Activated naive CD4-positive, alpha-beta T cell treated with anti-CD3 and anti-CD28 coated beads, Interleukin-2, amount 10 ng/mL, durations not matched to agents 7 days and 5 days (primary cell): ENCODE measurements around the gene APH1B.

Experiments
- CTCF ChIA-PET: fragments of 350-600 bp; sonication (Branson Sonifier 250); formaldehyde crosslinking; loops from one replicate; lab custom pipeline; 2021; ENCODE audit warnings: antibody characterized with exemption; lab: Charles Lee
- DNase-seq: peaks from one replicate; pipeline ENCODE4 v3.0.0-alpha.2; 2020
- H3K27ac Mint-ChIP-seq: one replicate; pipeline ENCODE4 v1.8.0; 2021; ENCODE audit warnings: mild to moderate bottlenecking, moderate library complexity, mixed read lengths
- H3K27me3 Mint-ChIP-seq: one replicate; pipeline ENCODE4 v1.8.0; 2021; ENCODE audit warnings: mild to moderate bottlenecking, mixed read lengths
- H3K36me3 Mint-ChIP-seq: one replicate; pipeline ENCODE4 v1.8.0; 2021; ENCODE audit warnings: mixed read lengths
- H3K4me1 Mint-ChIP-seq: one replicate; pipeline ENCODE4 v1.8.0; 2021; ENCODE audit warnings: mixed read lengths
- H3K4me3 Mint-ChIP-seq: one replicate; pipeline ENCODE4 v1.8.0; 2021; ENCODE audit warnings: mild to moderate bottlenecking, moderate library complexity, mixed read lengths
- H3K9me3 Mint-ChIP-seq: one replicate; pipeline ENCODE4 v1.8.0; 2021; ENCODE audit warnings: mixed read lengths

Gene APH1B

DNA sequence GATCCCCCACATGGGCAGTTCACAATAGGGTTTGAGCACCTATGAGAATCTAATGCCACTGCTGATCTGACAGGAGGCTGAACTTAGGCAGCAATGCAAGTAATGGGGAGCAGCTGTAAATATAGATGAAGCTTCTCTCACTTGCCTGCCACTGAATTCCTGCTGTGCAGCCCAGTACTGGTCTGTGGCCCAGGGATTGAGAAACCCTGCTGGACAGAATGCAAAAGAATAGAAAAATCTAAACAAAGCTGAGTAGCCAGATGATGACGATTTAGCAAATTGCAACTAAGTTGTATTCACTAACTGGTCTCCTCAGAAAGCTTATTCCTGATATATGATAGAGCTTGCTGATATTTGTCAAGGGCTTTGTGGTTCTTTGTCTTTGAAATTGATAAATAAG is 34.3 kb upstream of the APH1B start:
- peaks cover 3% of the 10 kb centered on the region for H3K9me3 Mint-ChIP-seq
- CTCF ChIA-PET, result interaction anchor here (1.0 to 1.1 kb wide), 2 partner anchors 47 to 54 kb away, joined by 3 read pairs; partner anchors contain the start of gene RAB8B
- H3K4me3 Mint-ChIP-seq, result no peak overlapping the region
- no peak for DNase-seq
- H3K4me1 Mint-ChIP-seq, result peaks cover 49% of the 10 kb centered on the region
- peaks cover 57% of the 10 kb centered on the region for H3K36me3 Mint-ChIP-seq
- H3K27me3 Mint-ChIP-seq, result no peaks in the 10 kb centered on the region
- H3K27ac Mint-ChIP-seq, result no peak overlapping the region

DNA sequence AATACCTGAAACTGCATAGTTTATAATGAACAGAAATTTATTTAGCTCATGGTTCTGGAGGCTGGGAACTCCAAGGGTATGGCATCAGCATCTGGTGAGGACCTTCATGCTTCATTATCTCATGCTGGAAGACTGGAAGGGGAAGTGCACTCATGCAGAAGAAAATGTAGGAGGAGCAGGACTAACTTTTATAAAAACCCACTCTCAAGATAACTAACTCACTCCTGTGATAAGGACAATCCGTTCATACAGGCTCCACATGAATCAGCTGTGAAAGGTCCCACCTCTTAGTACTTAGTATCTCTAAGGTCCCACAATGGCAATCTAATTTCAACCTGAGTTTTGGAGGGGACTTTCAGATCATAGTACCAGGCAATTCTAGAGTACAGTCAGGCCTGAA is 33.6 kb upstream of the APH1B start:
- H3K4me1 Mint-ChIP-seq, result peaks cover 44% of the 10 kb centered on the region
- peaks cover 3% of the 10 kb centered on the region for H3K9me3 Mint-ChIP-seq
- CTCF ChIA-PET, result interaction anchor here (1.1 to 1.5 kb wide), 2 partner anchors 10 to 47 kb away, joined by 3 read pairs; no protein-coding TSS in a partner anchor
- DNase-seq, result no peak
- peak overlapping the region; percentile 46 for H3K27ac Mint-ChIP-seq
- peaks cover 58% of the 10 kb centered on the region for H3K36me3 Mint-ChIP-seq
- H3K4me3 Mint-ChIP-seq, result no peak overlapping the region
- H3K27me3 Mint-ChIP-seq, result no peaks in the 10 kb centered on the region

DNA sequence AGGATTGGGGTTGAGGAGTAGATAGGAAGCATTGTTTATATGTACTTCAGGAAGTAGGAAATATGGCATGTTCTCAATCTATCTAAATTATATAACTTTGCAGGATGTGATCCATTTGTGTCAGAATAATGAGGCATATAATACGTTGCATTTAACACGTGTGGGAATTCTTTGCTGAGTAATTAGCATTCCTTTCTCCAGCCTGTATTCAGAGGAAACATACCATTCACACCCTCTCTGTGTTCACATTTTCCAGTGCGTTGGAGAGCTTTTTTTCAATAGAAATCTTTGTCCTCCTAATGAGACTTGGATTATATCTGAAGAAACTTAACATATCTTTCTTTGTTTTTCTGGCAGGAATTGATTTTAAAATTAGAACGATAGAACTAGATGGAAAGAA is 33.0 kb upstream of the APH1B start:
- H3K27ac Mint-ChIP-seq, result peak overlapping the region; percentile 77
- peaks cover 3% of the 10 kb centered on the region for H3K9me3 Mint-ChIP-seq
- no peak overlapping the region for H3K4me3 Mint-ChIP-seq
- no peak for DNase-seq
- CTCF ChIA-PET, result interaction anchor here (1.5 kb wide), 1 partner anchor 10 kb away, joined by 3 read pairs; no protein-coding TSS in a partner anchor
- H3K27me3 Mint-ChIP-seq, result no peaks in the 10 kb centered on the region
- peaks cover 62% of the 10 kb centered on the region for H3K36me3 Mint-ChIP-seq
- H3K4me1 Mint-ChIP-seq, result peaks cover 40% of the 10 kb centered on the region

DNA sequence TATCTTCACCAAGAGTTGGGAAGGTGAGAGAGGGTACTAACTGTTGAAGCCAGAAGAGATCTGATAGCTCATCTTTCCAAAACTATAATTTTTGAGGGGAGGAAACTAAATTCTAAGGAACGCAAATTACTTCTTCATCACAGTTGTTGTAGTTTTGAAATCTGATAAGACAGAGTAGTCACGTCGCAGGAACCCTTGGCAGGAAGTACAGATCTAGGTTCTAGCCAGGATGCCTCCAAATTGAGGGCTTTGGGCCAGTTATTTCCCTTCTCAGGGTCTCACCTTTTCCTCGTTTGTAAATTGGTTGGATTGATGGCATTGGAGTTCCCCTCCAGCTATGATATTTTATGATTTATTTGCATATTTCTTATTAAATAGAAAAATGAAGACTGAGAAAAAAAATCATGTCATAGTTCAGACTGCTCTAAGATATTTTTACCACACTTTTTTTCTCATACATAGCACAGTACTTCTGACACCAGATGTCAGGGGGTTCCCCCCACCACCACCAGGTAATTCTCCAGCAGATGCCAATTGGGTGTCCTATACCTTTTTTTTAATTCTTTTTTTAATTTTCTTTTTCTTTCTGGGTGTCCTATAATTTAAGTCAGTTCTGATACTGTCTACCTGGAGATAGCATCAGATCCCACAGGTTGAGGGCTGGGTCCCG is 32.3 kb upstream of the APH1B start:
- H3K9me3 Mint-ChIP-seq, result peaks cover 3% of the 10 kb centered on the region
- CTCF ChIA-PET, result interaction anchor here (1.5 kb wide), 1 partner anchor 11 kb away, joined by 3 read pairs; no protein-coding TSS in a partner anchor
- peaks cover 35% of the 10 kb centered on the region for H3K4me1 Mint-ChIP-seq
- H3K36me3 Mint-ChIP-seq, result peaks cover 61% of the 10 kb centered on the region
- DNase-seq, result peak; percentile 26
- H3K27me3 Mint-ChIP-seq, result no peaks in the 10 kb centered on the region
- peak overlapping the region; percentile 77 for H3K27ac Mint-ChIP-seq
- H3K4me3 Mint-ChIP-seq, result no peak overlapping the region

DNA sequence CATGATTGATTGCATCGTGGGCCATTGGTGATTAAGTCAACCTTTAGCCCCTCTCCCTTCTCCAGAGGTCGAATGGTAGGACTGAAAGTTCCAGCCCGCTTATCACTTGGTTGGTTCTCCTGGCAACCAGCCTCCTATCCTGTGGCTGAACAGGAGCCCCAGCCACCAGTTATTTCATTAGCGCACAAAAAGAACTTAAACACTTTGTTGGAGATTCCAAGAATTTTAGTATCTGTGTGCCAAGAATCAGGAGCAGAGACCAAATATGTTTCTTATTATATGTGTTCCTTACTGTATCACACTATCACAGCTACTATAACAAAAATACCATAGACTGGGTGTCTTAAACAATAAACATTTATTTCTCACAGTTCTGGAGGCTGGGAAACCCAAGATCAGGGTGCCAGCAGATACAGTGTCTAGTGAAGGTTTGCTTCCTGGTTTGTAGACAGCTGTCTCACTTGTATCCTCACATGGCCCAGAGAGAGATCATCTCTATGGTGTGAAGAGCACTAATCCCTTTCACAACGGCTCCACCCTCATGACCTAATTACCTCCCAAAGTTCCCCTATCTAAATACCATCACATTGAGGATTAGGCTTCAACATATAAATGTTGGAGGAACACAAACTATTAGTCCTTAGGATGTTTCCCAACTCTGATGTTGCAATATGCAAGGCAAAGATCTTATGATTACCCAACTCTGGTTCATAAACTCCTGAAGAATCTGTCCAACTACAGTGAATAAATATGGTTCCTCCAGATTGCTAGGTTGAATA is 30.5 kb upstream of the APH1B start:
- Mint-ChIP-seq H3K36me3 (peaks cover 73% of the 10 kb centered on the region), H3K9me3 (peaks cover 3% of the 10 kb centered on the region), H3K4me1 (peaks cover 33% of the 10 kb centered on the region), H3K27me3 (no peaks in the 10 kb centered on the region), H3K4me3 (no peak overlapping the region), H3K27ac (peak overlapping the region; percentile 11)
- DNase-seq, result no peak
- CTCF ChIA-PET, result interaction anchor here (1.2 kb wide), 1 partner anchor 15 kb away, joined by 3 read pairs; no protein-coding TSS in a partner anchor

DNA sequence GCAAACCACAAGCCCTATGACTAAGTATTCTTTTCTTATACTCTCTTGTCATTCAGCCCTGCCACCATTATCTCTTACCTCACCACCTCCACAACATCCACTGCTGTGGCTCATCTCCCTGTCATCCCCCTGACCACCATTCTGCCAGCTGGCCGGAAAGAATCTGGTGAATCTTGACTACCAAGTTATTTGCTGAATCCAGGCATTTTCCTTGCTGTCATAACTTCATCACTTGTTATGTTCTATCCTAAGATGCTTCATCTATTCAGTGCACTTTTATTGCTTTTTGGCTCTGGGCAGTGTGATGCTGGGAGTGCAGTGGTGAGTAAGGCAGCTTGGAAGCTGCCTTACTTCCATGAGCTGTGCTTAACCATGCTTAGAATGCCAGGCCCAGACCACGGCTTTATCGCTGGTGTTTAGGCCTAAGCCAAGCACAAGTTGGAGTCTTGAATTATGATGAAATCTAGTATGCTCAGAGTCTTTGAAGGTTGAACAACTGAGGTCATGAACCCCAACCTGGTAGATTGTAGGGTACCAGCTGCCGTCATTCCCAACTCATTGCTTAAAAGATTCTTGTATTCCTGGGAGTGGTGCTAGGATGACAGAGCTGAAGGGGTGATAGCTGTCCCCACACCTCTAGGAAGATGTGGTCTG is 27.0 kb upstream of the APH1B start:
- CTCF ChIA-PET, result no interaction called here
- DNase-seq, result no peak
- H3K27me3 Mint-ChIP-seq, result no peaks in the 10 kb centered on the region
- peaks cover 70% of the 10 kb centered on the region for H3K36me3 Mint-ChIP-seq
- peaks cover 12% of the 10 kb centered on the region for H3K4me1 Mint-ChIP-seq
- H3K27ac Mint-ChIP-seq, result peak overlapping the region; percentile 8
- no peaks in the 10 kb centered on the region for H3K9me3 Mint-ChIP-seq
- H3K4me3 Mint-ChIP-seq, result no peak overlapping the region

DNA sequence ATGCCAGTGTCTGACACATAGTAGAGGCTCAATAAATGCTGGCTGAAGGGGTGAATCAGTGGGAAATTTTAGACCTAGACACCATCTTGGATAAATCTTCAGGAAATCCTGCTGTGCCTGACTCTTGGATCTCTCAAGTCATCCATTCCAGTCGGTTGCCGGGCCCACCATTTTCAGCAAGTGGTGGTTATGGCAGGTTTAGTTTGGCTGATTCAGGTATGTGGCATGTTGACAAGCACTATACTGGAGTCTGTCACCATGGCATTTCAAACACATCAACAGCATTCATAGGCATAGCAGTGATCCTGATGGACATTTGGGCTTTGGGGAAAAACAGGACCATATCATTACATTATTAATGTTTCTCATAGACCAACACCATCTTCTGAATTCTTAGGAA is 25.7 kb upstream of the APH1B start:
- peaks cover 70% of the 10 kb centered on the region for H3K36me3 Mint-ChIP-seq
- H3K27me3 Mint-ChIP-seq, result no peaks in the 10 kb centered on the region
- no peak overlapping the region for H3K4me3 Mint-ChIP-seq
- CTCF ChIA-PET, result no interaction called here
- no peak for DNase-seq
- no peaks in the 10 kb centered on the region for H3K9me3 Mint-ChIP-seq
- H3K4me1 Mint-ChIP-seq, result peaks cover 8% of the 10 kb centered on the region
- H3K27ac Mint-ChIP-seq, result no peak overlapping the region

DNA sequence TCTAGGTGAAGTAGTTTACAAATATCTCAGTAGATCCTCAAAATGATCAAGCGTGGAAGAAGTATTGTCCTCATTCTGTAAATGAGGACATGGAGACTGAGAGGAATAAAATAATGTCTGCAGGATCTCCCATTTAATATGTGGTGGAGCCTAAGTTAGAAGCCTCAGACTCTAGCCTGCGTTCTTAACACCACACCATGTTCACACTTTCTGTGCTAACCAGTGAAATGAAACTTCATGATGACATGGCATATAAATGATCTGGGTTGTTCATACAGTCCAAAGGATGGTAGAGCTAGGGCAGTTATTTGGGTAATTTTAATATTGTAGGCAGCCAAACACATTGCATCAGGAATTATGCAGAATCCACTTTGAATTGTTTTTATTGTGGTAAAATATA is 25.1 kb upstream of the APH1B start:
- no peak for DNase-seq
- H3K36me3 Mint-ChIP-seq, result peaks cover 65% of the 10 kb centered on the region
- peaks cover 4% of the 10 kb centered on the region for H3K4me1 Mint-ChIP-seq
- no peaks in the 10 kb centered on the region for H3K27me3 Mint-ChIP-seq
- no peaks in the 10 kb centered on the region for H3K9me3 Mint-ChIP-seq
- H3K4me3 Mint-ChIP-seq, result no peak overlapping the region
- no peak overlapping the region for H3K27ac Mint-ChIP-seq
- CTCF ChIA-PET, result no interaction called here

DNA sequence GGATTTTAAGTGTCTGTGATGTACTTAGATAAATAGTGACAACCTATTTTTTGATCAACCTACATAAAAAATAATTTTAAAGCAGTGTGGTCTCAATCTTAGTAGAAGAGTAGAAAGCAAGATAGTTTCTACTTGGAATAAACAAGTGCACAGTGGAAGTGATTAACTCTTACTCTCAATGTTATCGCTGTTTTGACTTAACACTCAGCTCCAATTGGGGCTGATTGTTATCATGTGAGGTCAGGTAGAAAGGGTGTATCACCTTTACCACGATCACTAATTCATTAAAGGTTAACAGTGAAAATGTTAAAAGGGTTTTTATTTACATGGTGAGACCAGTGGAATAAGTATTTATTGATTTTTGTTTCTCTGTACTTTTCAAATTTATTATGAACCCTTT is 22.4 kb upstream of the APH1B start:
- H3K4me3 Mint-ChIP-seq, result no peak overlapping the region
- CTCF ChIA-PET, result no interaction called here
- no peaks in the 10 kb centered on the region for H3K27me3 Mint-ChIP-seq
- H3K36me3 Mint-ChIP-seq, result peaks cover 66% of the 10 kb centered on the region
- peaks cover 4% of the 10 kb centered on the region for H3K4me1 Mint-ChIP-seq
- no peaks in the 10 kb centered on the region for H3K9me3 Mint-ChIP-seq
- no peak for DNase-seq
- H3K27ac Mint-ChIP-seq, result no peak overlapping the region

DNA sequence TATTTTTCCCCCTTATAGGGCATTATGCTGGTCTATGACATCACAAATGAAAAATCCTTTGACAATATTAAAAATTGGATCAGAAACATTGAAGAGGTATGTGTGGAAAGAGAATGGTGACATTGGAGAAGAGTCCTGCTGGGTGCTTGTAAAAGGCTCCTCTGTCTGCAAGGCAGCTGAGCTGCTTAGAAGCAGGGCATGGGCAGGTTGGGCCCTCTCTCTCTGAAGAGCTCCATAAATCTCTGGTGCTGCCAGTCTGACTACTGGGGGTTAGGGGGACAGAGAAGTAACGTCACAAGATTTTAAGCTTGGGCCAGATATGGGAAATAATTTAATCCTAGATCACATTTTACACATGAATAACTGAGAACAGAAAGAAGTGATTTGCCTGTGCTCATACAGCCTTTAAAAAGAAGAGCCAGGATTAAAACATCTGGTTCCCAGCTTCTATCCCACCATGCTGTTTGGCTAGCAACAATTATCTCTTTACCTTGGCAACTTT is 21.9 kb upstream of the APH1B start:
- Mint-ChIP-seq H3K27me3 (no peaks in the 10 kb centered on the region), H3K9me3 (no peaks in the 10 kb centered on the region), H3K4me3 (no peak overlapping the region), H3K27ac (peak overlapping the region; percentile 42), H3K36me3 (peaks cover 64% of the 10 kb centered on the region), H3K4me1 (peaks cover 3% of the 10 kb centered on the region)
- CTCF ChIA-PET, result no interaction called here
- no peak for DNase-seq

DNA sequence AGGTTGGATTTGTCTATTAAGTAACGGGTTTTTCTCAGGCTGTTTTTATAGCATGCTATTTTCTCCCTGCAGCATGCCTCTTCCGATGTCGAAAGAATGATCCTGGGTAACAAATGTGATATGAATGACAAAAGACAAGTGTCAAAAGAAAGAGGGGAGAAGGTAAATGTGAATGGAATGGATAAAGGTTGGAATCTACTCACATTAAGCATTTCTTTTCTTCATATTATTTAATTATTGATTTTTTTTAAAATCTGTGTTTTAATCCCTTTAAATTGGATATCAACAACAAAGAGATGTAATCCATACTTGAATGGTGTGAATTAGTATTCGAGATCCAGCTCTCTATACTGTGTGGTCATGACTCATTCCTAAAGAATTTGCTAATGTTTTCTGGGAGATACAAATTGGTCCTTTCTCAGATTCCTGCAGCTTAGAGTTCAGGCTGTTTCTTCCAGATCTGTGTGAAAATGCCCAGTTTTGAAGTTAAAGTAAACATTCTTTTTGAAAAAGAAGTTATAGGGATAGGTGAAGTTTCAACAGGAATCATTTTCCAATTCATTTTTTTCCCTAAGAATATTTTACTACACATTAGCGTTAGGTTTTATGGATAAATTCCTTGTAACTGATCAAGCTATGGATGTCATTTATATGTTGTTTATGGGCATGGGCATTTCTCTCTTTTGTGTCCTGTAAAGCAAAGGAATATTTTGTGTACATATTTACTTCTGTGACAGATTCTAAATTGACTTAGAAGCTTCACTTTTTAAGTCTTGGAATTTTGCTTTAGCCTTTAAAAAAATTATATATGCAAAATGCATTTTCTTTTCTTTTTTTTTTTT is 20.8 kb upstream of the APH1B start:
- peaks cover 63% of the 10 kb centered on the region for H3K36me3 Mint-ChIP-seq
- CTCF ChIA-PET, result interaction anchor here (0.6 to 1.1 kb wide), 2 partner anchors 91 to 212 kb away, joined by 3 read pairs; no protein-coding TSS in a partner anchor

DNA sequence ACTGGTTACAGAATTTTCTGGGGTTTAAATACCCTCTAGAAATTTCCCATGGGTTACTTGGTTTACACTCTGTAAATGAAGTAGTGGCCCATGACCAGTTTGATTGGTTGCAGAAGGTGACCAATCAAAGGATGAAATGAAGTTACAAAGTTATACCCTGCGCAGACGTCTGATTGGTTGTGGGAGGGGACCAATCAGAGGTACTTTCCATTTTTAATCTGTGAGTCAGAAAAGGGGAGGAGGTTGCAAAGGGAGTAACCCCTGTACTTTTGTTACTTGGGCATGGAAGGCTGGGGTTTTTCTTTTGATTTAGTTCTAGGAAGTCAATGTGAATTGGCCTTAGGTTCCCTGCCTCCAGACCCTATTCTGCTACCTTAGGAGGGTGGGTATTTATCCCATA is 18.7 kb upstream of the APH1B start:
- DNase-seq, result no peak
- Mint-ChIP-seq H3K27me3 (no peaks in the 10 kb centered on the region), H3K9me3 (no peaks in the 10 kb centered on the region), H3K4me1 (peaks cover 3% of the 10 kb centered on the region), H3K27ac (no peak overlapping the region), H3K36me3 (peaks cover 65% of the 10 kb centered on the region), H3K4me3 (no peak overlapping the region)
- CTCF ChIA-PET, result no interaction called here

More for the DNA sequence above, 20.8 kb upstream of the APH1B start:
- no peaks in the 10 kb centered on the region for H3K9me3 Mint-ChIP-seq
- DNase-seq, result no peak
- peak overlapping the region; percentile 42 for H3K27ac Mint-ChIP-seq
- H3K27me3 Mint-ChIP-seq, result no peaks in the 10 kb centered on the region
- peaks cover 3% of the 10 kb centered on the region for H3K4me1 Mint-ChIP-seq
- H3K4me3 Mint-ChIP-seq, result no peak overlapping the region

DNA sequence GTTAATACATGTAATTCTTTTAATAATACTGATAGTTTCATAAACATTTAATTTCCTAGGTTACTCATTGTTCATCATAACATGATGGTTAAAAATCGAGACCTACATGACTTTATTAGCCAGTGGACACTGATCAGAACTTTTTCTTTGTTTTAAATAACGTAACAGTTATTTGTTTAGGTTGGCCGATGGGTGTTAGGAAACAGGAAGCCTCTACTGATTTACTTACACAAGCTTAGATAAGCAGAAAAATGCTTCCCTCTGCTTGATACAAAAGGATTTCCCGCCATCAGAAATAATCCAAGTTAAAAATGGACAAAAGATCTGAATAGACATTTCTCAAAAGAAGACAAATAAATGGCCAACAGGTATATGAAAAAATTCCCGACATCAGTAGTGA is 16.6 kb upstream of the APH1B start:
- Mint-ChIP-seq H3K4me3 (no peak overlapping the region), H3K9me3 (no peaks in the 10 kb centered on the region), H3K36me3 (peaks cover 64% of the 10 kb centered on the region), H3K4me1 (no peaks in the 10 kb centered on the region), H3K27me3 (no peaks in the 10 kb centered on the region), H3K27ac (no peak overlapping the region)
- DNase-seq, result no peak
- CTCF ChIA-PET, result no interaction called here
